ENCODE data around the gene SNRPF. TPM values are rescaled to one million over a fixed set of nuclear protein-coding genes. Genes with fewer than 3 reads are reported as not detected.

Gene SNRPF
- total RNA-seq, 1 donor from 2014 or later, result 48.5 TPM

DNA sequence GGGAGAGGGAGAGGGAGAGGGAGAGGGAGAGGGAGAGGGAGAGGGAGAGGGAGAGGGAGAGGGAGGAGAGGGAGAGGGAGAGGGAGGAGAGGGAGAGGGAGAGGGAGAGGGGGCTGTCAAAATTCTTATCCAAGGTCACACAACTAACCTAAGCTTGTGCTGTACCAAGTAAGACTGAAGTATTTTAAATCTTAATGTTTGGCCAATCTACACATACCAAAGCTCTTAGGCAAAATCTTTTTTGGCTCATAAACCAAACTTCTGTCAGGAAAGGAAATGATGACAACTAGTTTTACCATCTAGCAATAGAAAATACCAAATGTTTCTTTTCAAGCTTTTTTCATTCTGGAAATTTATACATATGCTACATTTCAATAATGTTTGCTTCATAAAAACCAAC, 49.8 kb downstream of the SNRPF start:
- Mint-ChIP-seq H3K27me3 (no peaks in the 10 kb centered on the region), H3K4me3 (ENCODE audit: low read depth) (no peak overlapping the region), H3K36me3 (ENCODE audit: insufficient read depth) (no peaks in the 10 kb centered on the region), H3K9me3 (ENCODE audit: low read depth) (peaks cover 10% of the 10 kb centered on the region), H3K4me1 (ENCODE audit: low read depth) (no peaks in the 10 kb centered on the region), H3K27ac (no peak overlapping the region)
- TF ChIP-seq CTCF (IDR thresholded peaks at IDR 0.05; ENCODE audit: unreplicated experiment), result no peak
- DNase-seq (ENCODE audit: low spot score, unreplicated experiment), result no peak

DNA sequence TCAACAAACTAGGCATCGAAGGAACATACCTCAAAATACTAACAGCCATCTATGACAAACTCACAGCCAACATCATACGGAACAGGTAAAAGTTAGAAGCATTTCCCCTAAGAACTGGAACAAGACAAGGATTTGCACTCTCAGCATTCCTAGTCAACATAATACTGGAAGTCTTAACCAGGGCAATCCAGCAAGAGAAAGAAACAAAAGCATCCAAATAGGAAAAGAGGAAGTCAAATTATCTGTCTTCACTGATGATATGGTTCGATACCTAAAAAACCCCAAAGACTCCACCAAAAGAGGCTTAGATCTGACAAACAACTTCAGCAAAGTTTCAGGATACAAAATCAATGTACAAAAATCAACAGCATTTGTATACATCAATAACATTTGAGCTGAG, 51.1 kb downstream of the SNRPF start:
- Mint-ChIP-seq H3K27ac (no peak overlapping the region), H3K4me1 (ENCODE audit: low read depth) (no peaks in the 10 kb centered on the region), H3K9me3 (ENCODE audit: low read depth) (peaks cover 10% of the 10 kb centered on the region), H3K27me3 (no peaks in the 10 kb centered on the region), H3K36me3 (ENCODE audit: insufficient read depth) (no peaks in the 10 kb centered on the region), H3K4me3 (ENCODE audit: low read depth) (no peak overlapping the region)
- no peak for TF ChIP-seq CTCF (IDR thresholded peaks at IDR 0.05; ENCODE audit: unreplicated experiment)
- no peak for DNase-seq (ENCODE audit: low spot score, unreplicated experiment)

Other genes with a start within 250 kb of the SNRPF start
- 7.2 and 7.4 TPM in 2 replicates for gene NTN4, start 68.2 kb upstream of the SNRPF start, total RNA-seq
- gene CCDC38, start 83.7 kb downstream of the SNRPF start, total RNA-seq, result not detected in 2 replicates
- gene AMDHD1, start 84.4 kb downstream of the SNRPF start, total RNA-seq, result 0.41 and 0.53 TPM in 2 replicates
- 0.46 and 0.49 TPM in 2 replicates for gene HAL, start 137.4 kb downstream of the SNRPF start, total RNA-seq
- 98.9 and 103 TPM in 2 replicates for gene LTA4H, start 176.6 kb downstream of the SNRPF start, total RNA-seq

Measured in progenitor cell of endocrine pancreas (in vitro differentiated cells).